Stimulated activated CD8-positive, alpha-beta memory T cell treated with anti-CD3 and anti-CD28 coated beads, Interleukin-12 subunit alpha, Interleukin-12 subunit beta, amount 100 ng/mL, for 24 hours (primary cell): Measurements from ENCODE around the gene POLR3C.
"Not testable (repeated sequence)": the region's sequence is repeated elsewhere in the genome, so short reads cannot be mapped to it uniquely, and the experiment has no call there.

Experiments
- DNase-seq: peaks from one replicate; pipeline ENCODE4 v3.0.0-alpha.2; 2020; ENCODE audit errors: extremely low read depth

Gene POLR3C, protein sequence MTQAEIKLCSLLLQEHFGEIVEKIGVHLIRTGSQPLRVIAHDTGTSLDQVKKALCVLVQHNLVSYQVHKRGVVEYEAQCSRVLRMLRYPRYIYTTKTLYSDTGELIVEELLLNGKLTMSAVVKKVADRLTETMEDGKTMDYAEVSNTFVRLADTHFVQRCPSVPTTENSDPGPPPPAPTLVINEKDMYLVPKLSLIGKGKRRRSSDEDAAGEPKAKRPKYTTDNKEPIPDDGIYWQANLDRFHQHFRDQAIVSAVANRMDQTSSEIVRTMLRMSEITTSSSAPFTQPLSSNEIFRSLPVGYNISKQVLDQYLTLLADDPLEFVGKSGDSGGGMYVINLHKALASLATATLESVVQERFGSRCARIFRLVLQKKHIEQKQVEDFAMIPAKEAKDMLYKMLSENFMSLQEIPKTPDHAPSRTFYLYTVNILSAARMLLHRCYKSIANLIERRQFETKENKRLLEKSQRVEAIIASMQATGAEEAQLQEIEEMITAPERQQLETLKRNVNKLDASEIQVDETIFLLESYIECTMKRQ

DNA sequence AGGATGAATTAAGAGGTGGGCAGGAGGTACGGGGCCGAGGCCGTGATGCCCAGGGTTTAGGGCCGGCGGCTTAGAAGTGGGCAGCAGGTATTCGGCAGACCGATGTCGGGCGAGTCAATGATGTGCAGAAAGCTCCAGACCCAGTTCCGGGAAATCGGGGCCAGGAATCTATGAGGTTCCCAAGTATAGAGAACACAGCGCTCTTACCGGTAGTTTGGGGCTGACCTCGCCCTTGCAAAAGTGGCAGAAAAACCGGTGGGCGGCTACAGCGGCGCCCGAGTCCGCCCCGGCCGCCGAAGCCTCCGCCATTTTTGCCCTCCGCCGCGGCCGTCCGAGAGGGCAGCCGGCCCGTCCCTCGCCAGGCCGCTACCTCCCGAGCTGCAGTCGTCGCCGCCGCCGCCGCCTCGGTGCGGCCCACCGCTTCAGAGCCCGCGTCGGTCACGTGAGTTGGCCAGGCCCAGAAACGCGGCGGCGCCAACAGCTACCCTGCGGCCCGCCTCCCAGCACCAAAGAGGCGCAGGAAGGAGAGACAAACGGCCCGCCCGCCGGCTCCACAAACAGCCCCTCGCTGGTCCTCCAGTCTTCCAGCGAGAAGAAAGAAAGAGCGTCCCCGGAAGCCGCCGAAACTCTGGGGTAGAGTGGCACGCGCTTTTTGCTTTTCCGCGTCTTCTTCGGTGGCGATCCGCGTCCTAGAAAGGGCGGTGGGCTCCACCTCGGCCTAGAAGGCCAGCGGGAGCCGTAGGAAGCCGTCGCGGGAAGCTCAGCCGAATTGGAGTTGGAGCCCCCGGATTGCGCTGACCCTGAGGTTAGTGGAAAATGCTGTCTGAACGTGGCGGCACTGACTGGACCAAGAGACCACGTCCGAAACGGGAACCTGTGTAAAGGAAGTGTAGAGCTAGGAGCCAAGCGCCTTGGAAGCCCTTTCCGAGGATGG lies at the start of gene POLR3C, which contains the start of gene RNF115:
POLR3C (plus strand) TSS at position 636 of the 934 bp plus-strand sequence. CDS start 1,577 bp downstream, outside the sequence.
RNF115 (minus strand) TSS at position 531 of the 934 bp plus-strand sequence; CDS start at position 309, 222 bp downstream.
- DNase-seq = peak; percentile 66

DNA sequence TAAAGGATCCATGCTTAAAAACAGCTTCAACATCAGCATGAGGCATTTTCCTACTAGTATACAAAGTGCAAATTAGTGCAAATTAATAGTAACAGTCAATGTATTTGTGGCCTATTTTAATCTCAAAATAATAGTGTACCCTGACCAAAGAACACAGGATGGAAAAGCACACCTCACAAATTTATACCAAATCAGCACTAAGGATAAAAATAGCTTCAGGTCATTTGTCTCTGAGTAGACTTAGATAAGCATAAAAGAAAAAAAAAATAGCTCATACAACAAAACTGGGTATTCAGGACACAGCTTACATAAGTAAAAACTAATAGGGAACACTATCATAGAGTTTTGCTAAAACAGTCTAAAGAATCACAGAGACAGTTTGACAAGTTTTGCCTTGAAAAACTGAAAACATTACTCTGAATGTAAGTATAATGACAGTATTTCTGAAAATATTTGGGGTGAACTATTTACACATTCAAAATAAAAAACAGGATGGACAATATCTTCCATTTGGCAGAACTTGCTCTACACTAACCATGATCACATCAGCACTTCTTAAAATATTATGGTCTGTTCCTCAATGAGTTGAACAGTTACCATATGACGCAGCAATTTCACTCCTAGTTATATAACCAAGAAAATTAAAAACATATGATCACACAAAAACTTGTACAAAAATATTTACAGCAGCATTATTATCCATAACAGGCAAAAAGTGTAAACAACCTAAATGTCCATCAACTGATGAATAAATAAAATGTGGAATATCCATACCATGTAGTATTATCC lies 46.4 kb upstream of the POLR3C start:
- no peak for DNase-seq

DNA sequence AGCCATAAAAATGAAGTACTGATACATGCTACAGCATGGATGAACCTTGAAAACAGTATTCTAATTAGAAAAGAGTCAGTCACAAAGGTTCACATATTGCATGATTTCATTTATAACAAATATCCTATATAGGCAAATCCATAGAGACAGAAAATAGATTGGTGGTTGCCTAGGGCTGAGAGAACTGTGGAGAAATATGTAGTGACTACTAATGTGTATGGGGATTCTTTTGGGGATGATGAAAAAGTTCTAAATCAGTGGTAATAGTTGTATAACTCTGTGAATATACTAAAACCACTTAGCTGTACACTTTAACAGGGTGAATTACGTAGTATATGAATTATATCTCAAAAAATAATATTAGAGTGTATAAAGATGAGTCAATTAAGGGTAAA lies 45.9 kb upstream of the POLR3C start:
- no peak for DNase-seq

DNA sequence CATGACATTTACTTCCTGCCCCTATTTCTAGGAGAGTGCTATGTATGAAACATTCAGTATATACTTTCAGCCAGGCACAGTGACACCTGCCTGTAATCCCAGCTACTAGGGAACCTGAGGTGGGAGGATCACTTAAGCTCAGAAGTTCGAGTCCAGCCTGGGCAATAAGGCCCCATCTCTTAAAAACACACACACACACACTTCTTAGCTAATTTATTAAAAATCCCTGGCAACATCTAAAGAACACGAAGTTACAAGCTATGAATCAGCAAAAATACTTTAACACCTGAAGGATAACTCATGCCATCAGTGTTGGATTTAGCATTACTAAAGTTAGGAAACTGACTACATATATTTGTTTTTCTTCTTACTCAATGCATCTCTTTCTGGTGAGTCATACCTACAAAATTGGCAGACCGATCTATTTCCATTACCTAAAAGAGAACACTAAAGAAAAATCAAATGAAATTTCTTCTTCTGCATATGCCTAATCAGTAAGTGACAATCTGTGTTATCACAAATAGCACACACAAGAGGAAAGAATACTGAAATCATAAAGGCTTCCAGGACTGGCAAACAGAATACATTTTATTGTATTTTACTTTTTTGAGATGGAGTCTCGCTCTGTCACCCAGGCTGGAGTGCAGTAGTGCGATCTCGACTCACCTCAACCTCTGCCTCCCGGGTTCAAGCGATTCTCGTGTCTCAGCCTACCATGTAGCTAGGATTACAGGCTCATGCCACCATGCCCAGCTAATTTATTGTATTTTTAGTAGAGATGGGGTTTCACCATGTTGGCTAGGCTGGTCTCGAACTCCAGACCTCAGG lies 41.5 kb upstream of the POLR3C start:
- no peak for DNase-seq

DNA sequence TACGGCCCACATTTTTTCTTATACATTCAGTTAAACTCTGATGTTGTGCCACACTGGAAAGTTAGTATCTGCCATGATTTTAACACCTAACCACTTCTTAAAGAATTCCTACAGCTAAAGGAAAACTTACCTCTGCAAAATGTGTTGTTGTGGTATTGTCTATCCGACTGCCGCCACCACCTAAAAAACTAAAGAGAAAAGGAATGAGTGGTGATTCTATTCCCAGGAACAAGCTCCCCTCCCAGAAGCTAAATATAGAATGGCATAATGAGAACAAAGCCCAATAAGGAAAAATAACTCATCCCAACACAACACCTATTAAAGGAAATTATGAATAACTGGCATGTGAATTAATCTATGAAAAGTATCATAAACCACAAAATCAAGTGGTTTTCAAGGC lies 39.6 kb upstream of the POLR3C start:
- DNase-seq = no peak

DNA sequence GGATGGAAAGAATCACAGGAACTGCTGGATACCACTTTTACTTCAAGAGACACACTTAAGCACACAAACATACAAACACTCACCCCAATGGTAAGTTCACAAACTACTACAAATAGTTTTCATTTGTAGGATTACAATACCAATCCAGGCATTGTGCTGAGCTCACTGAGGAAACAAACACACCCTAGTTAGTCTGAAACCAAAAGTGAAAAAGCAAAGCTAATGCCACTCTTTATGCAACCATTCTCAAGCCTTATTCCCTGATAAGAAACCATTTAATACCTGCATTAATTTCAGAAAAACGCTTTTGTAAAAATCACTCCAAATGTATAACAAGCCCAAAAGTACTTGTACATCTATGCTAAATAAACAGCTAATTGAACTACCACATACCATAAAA lies 38.5 kb upstream of the POLR3C start:
- DNase-seq = no peak

DNA sequence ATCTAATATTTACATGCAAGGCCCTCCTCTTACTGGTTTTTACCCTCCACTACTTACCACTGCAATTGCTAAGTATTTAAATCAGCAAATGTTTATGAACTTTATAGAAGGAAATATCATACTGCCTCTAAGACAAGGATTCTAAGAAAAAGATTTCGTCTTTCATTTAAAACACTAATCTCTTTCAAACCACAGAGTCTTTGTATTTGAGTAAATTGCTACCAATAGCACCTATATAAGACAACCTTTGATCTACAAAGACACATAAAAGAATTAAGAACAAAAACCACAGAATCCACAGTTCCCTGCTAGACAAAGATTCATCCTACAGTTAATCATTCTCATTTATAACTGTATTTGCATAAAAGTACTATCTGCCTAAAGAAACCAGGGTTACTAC lies 37.7 kb upstream of the POLR3C start:
- no peak for DNase-seq

DNA sequence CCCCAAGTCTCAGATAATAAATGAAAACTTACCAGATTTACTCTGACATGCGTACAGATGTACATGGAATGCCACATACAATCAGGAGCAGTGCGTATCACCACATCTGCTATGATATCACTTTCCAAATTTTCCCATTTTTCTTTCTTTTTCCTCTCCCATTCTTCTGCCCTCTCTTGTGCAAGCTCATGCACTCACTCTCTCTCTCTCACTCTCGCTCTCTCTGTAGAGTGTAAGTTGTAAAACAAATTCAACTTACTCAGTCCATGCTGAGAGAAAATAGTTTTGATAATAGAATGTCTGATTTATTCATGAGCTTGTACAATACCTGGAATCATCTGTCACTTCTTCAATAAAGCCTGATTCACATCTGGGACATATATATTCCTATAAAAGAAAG lies 35.4 kb upstream of the POLR3C start:
- DNase-seq = no peak

DNA sequence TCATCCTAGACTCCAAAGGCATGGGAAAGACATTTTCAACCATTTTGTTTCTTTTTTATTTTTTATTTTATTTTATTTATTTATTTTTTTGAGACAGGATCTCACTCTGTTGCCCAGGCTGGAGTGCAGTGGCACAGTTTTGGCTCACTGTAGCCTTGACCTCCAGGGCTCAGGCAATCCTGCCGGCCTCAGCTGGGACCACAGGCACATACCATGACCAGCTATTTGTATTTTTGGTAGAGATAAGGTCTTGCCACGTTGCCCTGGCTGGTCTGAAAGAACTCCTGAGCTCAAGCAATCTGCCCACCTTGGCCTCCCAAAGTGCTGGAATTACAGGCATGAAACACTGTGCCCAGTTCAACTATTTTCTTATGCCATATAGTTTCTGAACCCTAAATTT lies 32.1 kb upstream of the POLR3C start:
- not testable (repeated sequence) for DNase-seq

DNA sequence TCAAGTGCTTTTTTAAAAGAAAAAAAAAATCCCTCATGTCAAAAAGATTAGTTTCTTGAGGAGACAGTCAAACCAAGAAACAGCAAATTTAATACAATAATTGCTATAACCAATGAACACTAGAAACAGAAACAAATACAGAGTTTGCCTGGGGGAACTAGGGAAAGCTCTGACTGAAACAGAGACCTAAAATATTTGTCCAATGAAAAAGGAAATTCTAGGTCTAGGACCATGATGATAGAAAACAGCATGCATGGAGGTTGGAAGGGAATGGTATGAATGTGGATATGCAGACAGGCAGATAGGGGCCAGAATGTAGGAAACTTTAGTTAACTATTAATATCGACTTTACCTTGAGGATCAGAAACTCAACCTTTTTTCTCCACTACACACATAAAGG lies 31.5 kb upstream of the POLR3C start:
- DNase-seq = no peak

DNA sequence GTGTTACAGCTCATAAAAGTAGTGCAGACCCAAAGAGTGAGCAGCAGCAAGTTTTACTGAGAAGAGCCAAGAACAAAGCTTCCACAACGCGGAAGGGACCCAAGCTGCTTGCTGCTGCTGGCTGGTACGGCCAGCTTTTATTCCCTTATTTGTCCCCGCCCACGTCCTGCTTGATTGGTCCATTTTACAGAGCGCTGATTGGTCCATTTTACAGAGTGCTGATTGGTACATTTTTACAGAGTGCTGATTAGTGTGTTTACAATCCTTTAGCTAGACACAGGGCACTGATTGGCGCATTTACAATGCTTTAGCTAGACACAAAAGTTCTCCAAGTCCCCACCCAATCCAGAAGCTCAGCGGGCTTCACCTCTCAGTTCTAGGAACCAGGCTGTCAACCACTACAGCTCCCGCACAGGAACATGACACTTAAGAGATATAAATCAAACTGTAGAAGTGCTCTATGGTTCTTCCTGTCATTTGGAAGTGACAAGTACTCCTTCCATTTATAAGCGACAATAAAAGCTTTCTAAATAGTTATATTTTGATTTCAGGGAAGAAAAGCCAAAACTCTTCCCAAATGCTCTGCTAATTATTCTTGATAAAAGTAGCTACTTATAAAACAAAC lies 28.6 kb upstream of the POLR3C start:
- no peak for DNase-seq

DNA sequence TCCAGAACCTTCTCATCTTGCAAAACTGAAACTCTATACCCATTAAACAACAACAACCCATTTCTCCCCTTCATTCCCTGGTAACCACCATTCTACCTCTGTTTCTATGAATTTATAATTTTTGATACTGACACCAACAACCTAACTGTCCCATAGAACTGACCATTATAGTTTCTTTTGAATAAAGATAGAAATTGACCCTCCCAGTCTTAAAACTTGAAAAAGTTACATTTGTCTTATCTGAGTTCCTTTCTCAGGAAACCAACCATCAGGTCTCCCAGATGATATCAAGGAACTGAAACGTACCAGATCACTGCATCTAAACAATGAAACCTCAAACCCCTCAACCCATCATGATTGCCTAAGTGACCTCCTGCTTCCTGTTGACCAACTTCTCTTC lies 27.2 kb upstream of the POLR3C start:
- DNase-seq = no peak

DNA sequence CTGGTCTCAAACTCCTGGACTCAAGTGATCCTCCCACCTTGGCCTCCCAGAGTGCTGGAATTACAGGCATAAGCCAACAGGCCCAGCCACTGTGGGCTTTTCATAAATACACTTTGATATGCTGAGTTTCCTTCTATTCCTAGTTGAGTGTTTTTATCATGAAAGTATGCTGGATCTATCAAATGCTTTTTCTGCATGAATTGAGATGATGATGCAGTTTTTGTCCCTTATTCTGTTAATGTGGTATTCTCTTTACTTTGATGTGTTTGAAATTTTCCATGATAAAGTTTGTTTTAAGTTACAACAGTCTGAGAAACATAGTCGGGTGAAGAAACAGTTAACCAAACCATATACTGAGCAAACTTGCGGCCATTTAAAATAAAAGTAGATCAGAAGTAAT lies 24.2 kb upstream of the POLR3C start:
- DNase-seq = no peak

DNA sequence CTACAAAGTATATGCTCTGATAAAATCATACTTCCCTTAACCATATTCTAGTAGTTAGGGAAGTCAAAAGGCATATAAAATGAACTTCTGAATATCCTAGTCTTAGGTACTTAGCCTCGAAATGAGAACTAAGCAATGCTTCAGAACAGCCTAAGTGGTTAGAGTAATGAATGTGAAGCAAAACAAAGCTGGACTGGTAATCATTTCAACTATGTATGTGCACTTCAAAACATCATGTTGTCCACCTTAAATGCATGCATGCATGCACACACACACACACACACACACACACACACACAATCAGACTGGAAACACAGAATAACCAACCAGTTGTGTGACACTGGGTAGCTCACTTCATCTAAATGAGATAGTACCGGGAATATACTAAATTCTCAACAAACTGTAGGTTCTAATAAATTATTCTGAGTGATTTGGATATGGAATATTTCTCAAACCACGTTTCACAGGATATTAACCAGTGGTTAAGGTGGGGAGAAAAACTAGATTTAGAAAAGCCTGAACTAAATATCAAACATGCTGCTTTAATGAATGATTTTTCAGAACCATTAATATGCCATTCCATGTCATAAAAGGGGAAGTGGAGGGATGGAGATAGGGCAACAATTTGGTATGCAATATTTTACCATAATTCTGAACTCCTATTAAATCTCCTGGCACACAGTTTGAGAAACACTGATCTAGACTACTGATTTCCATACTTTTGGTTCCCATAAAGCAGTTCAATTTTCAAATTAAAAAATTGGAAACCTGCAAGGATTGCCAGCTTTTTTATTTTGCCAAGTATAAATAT lies 19.6 kb upstream of the POLR3C start:
- DNase-seq = no peak

DNA sequence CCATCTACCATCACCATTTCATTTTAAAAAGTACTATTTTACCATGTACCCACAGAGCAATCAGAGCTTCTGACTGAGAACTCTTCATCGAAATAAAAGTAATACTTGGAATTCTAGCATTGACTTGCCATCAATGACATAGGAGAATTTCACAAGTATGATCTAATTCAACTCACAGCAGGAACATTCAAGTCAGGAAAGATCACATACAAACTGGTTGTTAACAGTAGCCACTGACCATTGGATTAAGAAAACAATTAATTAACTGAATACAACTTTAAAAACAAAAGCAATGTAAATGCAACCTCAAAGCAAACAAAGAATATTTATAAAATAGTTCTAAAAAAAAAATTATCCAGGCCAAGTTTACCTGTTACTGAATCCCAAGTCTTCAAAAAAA lies 18.9 kb upstream of the POLR3C start:
- DNase-seq = no peak

DNA sequence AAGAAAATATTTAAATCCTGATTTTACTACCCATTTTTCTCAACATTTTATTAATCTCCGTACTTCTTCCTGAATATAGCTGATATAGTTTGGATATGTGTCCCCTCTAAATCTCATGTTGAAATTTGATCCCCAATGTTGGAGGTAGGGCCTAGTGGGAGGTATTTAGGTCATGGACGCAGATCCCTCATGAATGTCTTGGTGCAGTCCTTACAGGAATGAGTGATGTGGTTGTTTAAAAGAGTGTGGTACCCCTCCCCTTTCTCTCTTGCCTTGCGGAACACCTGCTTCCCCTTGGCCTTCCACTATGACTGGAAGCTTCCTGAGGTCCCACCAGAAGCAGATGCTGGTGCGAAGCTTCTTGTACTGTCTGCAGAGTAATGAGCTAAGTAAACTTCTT lies 17.6 kb upstream of the POLR3C start:
- no peak for DNase-seq

DNA sequence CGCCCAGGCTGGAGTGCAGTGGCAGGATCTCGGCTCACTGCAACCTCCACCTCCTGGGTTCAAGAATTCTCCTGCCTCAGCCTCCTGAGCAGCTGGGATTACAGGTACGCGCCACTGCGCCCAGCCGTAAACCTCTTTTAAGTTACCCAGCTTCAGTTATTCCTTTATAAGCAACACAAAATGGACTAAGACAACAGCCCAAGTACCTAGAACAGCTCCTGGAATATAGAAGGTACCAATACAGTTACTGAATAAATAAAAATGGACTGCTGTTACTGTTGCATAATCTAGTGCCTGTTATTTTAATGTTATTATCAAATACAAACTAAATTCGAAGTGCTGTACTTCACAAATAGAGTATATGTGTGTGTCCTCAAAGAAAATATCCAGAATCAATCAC lies 17.2 kb upstream of the POLR3C start:
- DNase-seq = no peak

DNA sequence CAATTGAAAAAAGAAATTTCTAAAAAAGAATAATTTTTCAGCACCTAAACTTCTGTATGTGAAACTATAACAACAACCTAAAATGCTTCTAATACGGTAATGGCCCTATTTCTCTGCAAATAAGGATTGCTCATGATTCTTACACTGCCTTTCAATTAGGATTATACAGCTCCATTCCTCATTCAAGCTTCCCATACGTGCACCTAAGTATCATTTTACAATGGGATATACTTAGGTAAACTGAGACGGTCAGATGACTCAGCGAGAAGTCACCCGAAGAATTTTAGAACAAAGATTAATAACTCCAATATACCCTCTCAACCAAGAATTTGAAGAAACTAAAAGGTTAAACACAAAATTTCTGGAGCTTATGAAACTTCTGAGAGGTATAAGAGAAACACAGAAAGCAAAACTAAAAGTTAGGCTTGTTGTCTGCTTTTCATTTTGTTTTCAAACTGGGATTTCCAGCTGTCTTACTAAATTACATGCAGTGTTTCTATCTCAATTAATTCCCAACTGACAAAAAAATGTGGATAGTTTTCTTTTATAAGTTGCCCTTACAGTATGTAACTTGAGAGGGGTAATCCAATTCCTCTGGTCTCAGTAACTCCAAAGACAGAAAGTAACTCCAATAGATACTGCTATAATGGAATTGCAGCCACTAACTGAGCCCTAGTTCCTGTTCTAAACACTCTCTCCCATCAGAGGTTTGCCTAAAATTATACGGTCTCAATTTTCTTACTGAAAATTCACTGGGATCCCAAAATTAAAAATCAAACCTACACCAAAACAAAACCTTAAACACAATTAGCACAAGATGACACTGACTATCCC lies 10.8 kb upstream of the POLR3C start:
- DNase-seq = not testable (repeated sequence)
